Activated CD4-positive, alpha-beta T cell treated with anti-CD3 and anti-CD28 coated beads, Interleukin-2, Interleukin-4, amounts not matched to agents 100 ng/mL and 50 ng/mL, durations not matched to agents 16 hours and 8 hours (primary cell): ENCODE measurements around the gene CCBE1.
"Not testable (repeated sequence)": the region's sequence is repeated elsewhere in the genome, so short reads cannot be mapped to it uniquely, and the experiment has no call there.

Source experiments
- DNase-seq: peaks from one replicate; pipeline ENCODE4 v3.0.0-alpha.2; 2020; ENCODE audit warnings: low spot score

The CCBE1 gene

DNA sequence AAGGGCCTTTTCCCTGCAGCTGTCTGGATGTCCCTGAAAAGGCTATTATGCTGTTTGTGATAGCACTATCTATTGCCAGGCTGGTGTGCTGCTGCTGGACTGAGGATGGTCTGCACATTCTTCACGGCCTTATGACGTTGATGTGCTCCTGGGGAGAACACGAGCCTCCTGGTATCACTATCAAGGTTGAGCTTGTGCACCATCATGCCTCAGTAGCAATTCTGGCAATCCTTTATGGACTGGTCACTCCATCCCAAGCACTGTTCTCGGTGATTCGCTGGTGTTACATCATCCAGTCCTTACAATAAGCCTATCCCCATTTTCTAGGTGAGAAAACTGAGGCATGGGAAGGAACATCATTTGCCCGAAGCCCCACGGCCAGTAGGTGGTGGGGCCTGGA, 18.2 kb upstream of the CCBE1 start:
- no peak for DNase-seq

DNA sequence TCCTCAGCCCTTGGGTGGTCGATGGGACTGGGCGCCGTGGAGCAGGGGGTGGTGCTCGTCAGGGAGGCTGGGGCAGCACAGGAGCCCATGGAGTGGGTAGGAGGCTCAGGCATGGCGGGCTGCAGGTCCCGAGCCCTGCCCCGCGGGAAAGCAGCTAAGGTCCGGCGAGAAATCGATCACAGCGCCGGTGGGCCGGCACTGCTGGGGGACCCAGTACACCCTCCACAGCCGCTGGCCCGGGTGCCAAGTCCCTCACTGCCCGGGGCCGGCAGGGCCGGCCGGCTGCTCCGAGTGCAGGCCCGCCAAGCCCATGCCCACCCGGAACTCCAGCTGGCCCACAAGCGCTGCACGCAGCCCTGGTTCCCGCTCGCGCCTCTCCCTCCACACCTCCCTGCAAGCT, 16.9 kb upstream of the CCBE1 start:
- DNase-seq = not testable (repeated sequence)

DNA sequence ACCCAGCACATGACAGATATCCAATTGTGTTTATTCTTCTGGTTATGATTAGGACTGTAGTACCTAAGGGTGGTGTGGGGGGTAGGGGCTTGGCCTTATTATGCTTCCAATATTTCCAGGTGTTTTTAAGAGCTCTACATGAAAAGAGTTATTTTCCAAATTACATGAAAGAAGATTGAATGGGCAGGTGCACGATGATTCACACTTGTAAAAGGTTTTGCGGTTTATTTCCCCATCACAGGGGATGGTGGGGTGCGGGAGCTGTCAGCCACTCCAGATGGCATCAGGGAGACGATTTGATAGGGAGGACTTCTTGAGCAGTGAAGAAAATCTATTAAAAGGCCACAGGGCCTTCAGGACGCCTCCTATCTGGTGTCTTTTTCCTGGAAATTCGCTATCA, 15.1 kb upstream of the CCBE1 start:
- no peak for DNase-seq

DNA sequence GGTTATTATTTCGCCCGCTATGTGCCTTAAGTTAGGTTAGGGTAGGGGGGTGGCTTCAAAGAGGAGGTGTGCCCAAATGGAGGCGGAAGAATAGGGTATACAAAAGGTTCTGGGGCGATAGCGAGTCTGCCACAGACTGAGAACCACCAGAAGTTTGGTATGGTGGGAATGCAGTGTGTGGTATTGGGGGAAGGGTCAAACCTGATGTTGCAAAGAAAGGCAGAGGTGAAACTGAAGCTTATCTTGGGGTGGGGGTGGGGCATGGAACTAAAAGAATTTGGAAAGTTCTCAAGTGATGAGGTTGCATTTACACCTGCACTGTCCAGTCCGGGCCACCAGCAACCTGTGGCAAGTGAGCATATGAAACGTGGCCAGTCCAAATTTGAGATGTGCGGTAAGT, 11.8 kb upstream of the CCBE1 start:
- no peak for DNase-seq

DNA sequence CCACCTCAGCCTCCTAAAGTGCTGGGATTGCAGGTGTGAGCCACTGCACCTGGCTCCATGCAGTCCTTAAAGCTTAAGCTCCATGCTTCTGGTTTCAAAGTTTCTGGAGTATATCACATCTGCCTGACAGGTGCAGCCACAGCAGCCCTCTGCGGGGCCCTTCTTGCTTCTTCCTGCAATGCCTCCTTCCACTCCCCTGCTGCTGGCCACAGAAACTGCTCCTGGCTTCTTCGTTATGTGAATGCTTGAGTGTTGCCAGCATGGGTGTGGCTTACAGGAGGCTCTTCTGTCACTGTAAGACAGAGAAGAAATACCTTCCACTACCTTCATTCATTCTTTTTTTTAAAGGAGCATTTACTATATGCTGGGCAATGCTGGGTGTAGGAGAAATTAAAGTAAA, 10.1 kb upstream of the CCBE1 start:
- no peak for DNase-seq

DNA sequence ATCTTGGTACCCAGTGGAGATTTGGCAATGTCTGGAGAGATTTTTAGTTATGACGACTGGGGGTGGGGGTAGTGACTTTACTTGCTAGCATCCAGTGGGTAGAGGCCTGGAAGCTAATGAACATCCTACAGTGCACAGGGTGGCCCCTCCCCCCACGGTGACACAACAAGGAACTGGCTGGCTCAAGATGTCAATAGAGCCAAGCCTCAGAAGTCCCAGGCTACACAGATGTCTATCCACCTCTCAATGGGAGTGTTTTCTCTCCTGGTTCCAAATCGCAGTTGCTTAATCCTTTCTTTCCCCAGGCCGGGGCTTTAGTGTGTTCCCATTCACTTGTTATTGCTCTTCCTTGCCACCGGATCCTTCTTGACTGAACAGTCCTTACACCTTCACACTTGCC, 9.3 kb upstream of the CCBE1 start:
- DNase-seq = no peak

DNA sequence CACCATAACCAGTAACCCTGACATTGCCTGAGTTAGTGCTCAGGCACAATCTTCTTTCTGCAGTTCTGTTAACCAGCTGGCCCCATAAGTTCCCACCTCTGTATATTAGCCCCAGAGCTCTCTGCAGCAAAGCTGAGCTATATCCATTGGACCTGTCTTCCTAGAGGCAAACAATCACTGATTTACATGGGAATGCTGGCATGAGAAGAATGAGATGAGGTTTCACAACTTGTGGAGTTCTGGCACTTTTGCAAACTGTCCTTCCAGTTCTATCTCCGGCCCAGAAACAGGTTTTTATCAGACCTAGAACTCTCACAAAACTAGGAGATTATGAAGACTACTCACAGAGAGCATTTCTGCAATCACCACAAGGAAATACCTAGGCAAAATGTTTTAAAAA, 7.9 kb upstream of the CCBE1 start:
- no peak for DNase-seq

DNA sequence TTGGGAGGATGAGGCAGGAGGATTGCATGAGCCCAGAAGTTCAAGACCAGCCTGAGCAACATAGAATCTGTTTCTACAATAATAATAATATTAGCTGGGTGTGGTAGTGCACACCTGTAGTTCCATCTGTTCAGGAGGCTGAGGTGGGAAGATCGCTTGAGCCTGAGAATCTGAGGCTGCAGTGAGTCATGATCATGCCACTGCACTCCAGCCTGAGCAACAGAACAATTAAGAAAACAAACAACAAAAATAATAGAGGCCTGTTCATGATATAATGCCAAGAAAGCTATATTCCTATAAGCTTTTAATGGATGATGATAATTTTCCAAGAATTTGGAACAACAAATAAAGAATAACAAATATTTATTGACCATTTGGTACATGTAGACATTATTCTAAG, 6.9 kb upstream of the CCBE1 start:
- no peak for DNase-seq

DNA sequence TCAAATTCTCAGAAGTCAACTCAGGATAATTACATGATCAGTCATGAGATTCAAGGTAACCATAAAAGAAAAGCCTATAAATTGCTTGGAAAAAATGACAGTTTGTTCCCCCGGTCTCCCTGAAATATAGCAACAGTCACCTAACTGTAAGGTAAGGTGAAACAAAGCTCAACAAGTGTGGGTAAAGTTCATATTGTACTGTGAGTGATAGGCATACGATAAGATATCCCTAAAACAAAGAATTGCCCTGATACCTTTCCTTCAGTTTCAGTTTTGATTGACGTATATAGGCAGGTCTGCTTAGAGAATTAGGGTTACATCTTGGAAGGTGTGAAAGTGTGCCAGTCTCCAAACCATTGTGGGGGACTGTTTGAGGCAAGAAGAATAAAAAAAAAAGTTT, 4.0 kb upstream of the CCBE1 start:
- DNase-seq = no peak

DNA sequence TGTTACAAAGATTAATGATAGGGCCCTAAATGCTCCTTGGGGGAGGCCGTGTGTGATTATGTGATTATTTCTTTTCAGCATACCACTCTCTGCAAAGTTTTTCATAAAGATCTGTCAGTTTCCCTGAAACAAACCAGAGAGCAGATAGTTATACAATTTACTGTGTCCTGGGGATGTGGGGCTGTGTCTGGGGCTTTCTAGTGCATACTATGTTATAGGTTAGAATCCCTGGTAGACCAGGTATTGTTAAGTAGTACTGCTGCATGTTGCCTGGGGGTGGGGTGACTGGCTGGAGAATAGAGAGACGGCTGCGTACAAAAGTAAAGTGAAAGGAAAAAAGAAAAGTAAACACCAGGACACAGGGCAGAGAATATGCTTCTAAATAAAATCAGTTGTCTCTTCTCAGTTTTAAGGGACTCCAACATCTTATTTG, 3.3 kb upstream of the CCBE1 start:
- DNase-seq = no peak

DNA sequence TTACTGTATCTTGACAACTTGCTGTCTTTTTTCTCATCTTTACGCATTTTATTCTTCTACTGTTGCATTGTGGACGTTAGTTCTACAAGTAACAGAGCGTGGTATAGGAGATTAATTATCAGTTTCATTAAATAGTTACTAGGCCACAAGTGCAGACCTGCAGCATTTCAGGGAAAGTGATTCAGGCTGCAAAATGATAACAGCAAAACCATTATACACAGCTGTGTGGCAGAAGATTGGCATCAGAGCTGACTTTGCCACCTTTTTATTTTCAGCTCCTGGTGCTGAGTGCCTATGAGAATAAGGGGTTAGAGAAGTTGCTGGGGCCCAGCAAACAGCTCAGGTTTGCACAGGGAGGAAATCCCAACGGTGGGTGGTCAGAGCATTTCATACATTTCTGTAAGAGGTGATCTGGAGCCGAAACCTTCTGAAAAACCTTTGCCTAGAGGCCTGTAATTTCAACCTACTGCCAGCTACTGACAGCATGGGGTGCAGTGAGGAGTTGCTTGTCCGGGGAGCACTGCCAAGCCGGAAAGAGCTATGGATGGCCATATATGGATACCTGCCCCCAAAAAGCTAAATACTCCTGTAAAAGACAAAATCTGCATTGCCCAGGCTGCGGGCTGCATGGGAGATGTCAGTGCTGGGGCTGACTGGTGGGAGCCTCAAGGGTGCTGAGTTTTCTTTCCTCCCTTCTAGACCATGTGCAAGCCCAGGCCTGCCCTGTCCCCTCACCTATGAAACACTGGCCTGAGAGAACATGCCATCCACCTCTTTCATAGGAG, 2.7 kb upstream of the CCBE1 start:
- DNase-seq = no peak

DNA sequence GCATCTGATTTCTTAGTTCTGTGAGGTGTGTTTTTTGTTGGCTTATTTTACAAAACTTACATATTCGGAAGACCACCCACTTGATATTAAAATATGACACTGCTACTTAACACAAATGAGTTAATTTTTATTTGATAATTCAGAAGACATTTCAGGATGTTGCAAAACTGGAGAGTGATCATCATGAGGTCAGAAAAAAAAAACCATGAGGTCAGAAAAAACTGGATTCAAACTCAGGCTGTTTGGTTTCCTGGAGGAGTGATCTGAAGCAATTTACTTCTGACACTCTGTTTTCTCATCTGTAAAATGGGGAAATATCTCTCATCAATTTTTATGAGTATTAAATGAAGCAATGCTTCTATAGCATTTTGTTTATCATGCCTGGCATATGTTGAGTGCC, 1.8 kb upstream of the CCBE1 start:
- no peak for DNase-seq

DNA sequence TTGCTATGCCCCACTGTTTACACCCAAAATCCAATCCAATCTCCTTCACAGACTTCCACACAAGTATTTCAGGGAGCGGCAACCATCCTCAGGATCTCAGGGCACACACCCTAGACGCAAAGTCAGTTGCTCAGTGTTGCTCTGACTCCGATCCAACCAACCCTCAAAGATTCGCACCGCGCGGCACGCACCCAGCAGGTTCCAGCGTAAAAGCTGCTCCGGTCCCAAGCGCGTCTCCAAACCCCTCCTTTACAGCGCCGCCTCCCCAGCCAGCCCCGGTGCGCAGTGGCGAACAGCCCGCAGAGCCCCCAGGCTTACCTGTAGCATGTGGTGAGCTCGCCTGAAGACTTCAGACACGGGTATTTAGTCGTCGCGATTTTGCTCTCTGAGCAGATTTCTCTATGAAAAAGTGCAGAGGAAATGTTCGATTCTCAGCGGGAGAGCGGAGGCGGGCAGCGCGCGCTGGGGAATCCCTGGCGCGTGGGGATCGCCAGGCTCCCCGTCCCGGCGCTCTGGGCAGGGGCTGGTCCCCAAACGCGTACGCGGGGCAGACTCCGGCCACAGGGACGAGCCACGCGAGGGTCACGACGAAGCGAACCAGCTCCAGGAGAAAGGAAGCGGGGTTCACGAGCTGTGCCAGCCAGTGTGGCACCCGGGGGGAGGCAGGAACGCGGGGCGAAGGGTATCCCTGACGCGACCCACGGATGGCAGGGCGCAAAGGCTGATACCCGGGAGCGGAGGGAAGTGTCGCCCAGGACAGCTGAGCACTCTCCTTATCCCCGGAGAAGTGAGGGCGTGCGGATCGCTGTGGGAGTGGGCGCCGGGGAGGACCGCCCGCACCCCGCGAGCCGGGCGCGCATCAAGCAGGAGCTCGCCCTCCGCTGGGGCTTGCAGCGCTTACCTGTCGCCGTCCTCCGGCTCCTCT, 650 bp downstream of the CCBE1 start:
- DNase-seq = no peak

DNA sequence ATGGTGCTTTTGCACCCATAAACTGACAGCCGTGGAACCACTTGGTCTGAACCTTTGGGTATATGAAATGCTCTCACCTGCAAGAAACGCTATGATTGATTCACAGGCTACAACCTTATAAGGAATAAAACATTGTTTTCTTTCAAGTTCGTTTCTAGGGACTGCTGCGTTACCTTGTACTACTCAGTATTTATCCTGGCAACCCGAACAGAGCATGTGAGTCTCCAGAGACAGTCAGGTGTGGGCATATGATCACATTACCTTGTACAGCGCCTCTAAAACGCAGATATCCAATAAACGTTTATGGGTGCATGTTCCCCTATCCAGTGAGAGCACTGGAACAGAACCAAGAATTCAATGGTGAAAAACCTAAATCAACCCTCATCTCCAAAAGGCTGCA, 1.7 kb downstream of the CCBE1 start:
- DNase-seq = no peak

DNA sequence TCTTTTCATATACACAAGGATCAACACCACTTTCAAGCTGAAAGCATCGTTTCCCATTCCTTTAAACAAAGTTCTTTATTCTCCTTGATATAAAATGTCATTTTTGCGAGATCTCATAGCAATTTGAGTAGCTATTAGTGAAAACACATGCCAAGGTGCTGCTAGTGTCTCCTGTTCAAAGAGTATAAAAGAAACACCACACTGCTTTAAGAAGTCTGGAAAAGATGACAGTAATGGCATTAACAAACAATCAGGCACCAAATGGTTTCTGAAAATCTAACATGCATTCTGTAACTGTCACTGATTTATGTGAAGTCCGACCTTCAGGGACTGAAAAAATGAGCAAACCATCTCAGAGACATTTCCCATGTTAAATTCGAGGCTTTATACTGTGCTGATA, 2.4 kb downstream of the CCBE1 start:
- no peak for DNase-seq

DNA sequence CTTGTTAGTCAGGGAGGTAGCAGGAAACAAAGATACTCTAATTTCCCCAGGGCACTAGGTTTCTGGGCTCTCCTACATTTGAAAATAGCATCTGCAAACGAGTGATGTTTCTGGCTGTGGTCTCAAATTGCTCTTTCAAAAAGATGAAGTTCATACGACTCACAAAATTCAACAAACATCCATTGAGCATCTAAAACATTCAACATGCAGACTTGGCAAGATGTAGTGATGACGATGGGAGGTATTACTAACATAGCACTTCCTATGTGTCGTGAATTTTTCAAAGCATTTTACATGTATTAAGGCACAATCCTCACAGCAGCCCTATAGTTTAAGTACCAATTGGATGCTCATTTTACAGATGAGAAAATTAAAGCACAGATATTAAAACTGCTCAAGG, 5.2 kb downstream of the CCBE1 start:
- no peak for DNase-seq

DNA sequence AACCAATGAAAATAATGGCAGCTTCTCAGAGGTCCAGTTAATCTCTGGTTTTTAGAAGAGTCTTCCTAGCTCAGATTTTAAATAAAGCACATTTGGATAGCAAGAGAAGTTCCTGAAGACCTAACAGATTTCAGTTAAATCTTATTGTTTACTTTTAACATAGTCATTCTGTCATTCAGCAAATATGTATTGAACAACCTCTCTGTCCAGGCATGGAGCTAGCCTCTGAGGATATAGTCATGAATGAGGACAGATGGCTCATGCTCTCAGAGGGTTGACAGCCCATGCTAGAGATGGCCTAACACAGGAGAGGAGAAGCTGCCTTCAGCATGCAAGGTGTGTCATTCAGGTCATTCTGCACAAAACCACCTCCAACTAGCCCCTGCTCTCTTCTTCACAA, 6.2 kb downstream of the CCBE1 start:
- no peak for DNase-seq

DNA sequence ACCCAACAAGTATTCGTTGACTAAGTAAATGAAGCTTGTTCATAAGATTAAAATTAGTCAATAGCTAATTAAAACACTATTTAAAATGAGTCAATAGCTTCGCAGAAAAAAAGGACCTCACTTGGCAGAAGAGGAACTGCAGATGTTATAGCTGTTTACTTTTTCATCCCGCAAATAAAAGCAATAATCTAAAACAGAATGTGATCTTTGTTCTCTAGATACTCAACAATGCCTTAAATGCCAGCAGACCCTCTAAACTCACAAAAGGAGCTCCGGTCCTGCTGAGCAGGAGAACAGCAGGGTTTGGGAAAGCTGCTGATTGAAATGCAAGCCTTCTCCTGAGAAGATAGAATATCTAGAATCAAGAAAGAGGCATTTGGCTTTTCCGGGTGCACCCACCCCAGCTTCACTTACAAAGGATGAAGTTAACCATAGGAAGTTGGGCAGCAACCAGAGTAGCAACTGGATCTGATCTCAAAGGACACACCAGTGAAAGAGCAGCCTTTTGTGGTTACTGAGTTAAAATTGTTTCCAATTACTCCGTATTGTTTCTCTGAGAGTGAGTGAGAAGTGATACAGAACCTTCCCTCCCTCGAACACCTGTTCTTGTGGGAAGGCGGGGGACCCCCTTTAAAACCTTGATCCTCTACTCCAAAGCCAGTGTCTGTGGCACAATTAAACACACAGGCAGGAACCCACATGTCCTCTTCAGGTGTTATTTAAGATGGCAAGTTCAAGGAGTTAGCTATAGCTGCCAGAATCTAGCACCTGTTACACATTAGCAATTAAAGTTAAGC, 6.8 kb downstream of the CCBE1 start:
- DNase-seq = no peak

DNA sequence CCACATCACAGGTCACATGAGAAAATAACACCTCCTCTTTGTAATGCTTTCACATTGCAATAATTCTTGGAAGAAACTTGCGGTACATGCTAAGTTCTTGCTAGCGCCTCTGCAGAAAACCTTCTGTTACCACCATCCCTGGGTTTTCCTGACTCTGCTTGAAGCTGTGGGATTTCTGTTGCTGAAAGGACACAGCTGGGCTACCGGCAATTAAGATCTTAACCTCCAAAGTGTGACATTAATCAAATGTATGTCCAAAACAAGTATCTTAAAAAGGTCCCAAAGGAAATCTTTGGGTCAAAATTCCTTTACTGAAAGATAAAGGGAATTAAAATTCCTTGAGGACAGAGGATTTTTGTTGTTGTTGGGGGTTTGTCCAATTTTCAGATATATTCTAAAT, 7.5 kb downstream of the CCBE1 start:
- DNase-seq = no peak

DNA sequence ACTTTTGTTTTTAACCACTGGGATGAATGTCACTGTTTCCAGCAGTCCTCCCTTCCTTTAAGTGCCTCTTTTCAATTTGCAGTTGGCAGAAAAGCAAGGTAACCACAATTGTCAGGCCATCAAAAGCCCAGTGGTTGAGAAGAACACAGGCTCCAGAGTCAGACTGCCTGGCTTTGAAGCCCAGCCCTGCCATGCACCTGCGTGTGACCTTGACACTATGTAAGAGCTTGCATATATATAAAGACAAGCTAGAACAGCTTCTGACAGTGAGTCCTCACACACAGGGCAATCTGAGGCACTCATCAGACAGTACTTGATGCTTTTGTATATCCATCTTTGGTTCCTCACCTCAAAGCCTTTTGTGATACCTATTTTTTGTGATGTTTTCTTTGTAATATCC, 11.0 kb downstream of the CCBE1 start:
- DNase-seq = no peak

DNA sequence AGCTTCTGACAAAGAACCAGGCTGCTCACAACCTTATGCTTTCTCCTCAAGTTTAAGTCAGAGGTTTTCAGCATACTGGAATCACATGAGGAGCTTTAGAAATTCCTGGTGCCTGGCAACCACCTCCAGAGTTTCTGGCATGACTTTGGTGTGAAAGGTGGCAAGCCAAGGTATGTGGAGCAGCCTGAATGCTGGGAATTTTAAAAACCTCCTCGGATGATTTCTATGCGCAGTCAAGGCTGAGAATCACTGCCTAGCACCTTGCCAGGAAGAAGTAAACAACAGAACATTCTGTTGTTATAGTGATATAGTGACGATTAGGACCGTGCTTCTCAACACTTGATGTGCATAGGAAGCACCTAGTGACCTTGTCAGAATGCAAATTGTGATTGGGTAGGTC, 11.7 kb downstream of the CCBE1 start:
- no peak for DNase-seq

DNA sequence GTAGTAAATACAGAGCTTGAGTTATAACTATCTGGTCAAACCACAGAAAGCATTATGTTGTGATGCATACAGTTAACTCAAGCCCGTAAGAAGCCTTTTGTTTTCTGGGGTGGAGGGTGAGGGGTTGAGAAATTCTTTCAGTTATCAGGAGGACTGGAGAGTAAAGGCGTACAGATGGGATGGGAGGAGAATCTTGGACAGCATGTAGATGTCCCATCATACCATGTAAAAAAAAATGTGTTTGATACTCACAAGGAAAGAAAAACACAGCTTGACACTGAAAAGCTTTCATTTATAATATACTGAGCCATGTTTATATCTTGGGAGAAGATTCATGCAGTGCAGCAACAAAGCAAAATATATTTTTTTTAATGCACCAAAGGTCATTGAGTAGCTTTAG, 12.4 kb downstream of the CCBE1 start:
- no peak for DNase-seq
